OCI-LY1 (cell line): ENCODE results near the gene METTL25B.

ENCODE experiments used
- EZH2 ChIP-seq: fragments of 200-600 bp; sonication (generic), shearing (Covaris generic); IDR thresholded peaks from 2 replicates; pipeline ENCODE4 v1.8.0; 2017; ENCODE audit warnings: borderline replicate concordance, mixed run types, mild to moderate bottlenecking, antibody characterized with exemption, low read length, moderate library complexity, mixed read lengths
- TF ChIP-seq, protein P1 (sequence below): fragments of 200-600 bp; sonication (generic), shearing (Covaris generic); IDR thresholded peaks from 2 replicates; pipeline ENCODE4 v1.5.1; 2017; ENCODE audit warnings: mild to moderate bottlenecking, antibody characterized with exemption, low read length, moderate library complexity, mixed read lengths

DNA sequence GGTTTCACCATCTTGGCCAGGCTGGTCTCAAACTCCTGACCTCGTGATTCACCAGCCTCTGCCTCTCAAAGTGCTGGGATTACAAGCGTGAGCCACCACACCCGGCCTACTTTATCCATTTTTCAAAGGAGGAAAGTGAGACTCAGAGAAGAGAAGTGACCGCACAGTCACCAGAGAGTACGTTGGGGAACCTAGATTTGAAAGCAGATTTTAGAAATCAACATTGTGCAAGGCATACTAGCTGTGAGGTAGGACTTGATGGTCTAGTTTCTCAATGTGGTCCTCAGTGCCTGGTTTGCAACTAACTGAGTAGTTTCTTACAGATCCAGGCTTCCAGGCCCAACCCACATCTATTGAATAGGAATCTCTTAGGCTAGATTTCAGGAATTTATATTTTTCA lies 37.4 kb downstream of the METTL25B start:
- TF ChIP-seq EZH2 = no peak
- TF ChIP-seq, protein P1, sequence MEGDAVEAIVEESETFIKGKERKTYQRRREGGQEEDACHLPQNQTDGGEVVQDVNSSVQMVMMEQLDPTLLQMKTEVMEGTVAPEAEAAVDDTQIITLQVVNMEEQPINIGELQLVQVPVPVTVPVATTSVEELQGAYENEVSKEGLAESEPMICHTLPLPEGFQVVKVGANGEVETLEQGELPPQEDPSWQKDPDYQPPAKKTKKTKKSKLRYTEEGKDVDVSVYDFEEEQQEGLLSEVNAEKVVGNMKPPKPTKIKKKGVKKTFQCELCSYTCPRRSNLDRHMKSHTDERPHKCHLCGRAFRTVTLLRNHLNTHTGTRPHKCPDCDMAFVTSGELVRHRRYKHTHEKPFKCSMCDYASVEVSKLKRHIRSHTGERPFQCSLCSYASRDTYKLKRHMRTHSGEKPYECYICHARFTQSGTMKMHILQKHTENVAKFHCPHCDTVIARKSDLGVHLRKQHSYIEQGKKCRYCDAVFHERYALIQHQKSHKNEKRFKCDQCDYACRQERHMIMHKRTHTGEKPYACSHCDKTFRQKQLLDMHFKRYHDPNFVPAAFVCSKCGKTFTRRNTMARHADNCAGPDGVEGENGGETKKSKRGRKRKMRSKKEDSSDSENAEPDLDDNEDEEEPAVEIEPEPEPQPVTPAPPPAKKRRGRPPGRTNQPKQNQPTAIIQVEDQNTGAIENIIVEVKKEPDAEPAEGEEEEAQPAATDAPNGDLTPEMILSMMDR = no peak
